Caco-2 (cell line): ENCODE data around the gene ARL5B. TPM values are rescaled to one million over a fixed set of nuclear protein-coding genes. Genes with fewer than 3 reads are reported as not detected.

Source experiments
- Bru-seq: library from RNA; stranded (reverse); fragments of 400-500 nt; gene quantifications from one replicate; lab custom pipeline; 2021; lab: Mats Ljungman, UMichigan
- BruChase-seq, 2 experiments: library from RNA; stranded (reverse); fragments of 400-500 nt; gene quantifications; one replicate each; lab custom pipeline; 2021; lab: Mats Ljungman, UMichigan
- BruUV-seq: library from RNA; stranded (reverse); fragments of 400-500 nt; replicated peaks from 2 replicates; lab custom pipeline; 2021; lab: Mats Ljungman, UMichigan
- CTCF ChIA-PET: fragments of 300-600 bp; sonication (Branson Sonifier 250); formaldehyde crosslinking; loops from one replicate; lab custom pipeline; 2022; ENCODE audit warnings: antibody characterized with exemption; lab: Charles Lee
- POLR2A ChIA-PET: fragments of 300-600 bp; sonication (Branson Sonifier 250); formaldehyde crosslinking; loops from one replicate; lab custom pipeline; 2022; ENCODE audit warnings: antibody characterized with exemption; lab: Charles Lee
- DNase-seq, 2 experiments: peaks; one replicate each; pipeline versions ENCODE4 v3.0.0 to v3.0.0-alpha.2; 2020 to 2022
- H3K27me3 ChIP-seq: replicated peaks from 2 replicates; pipeline ENCODE4 v1.6.0; 2011; ENCODE audit warnings: low read length; ENCODE audit not compliant: control insufficient read depth, insufficient read depth
- H3K36me3 ChIP-seq: 2 replicates; pipeline ENCODE4 v1.5.1; 2011; ENCODE audit warnings: low read length; ENCODE audit not compliant: control insufficient read depth, insufficient read depth
- H3K4me1 ChIP-seq: fragments of 250-450 bp; sonication (Bioruptor Pico); 2 replicates; pipeline ENCODE4 v1.5.1; 2020; ENCODE audit warnings: mild to moderate bottlenecking
- H3K4me3 ChIP-seq: 2 replicates; pipeline ENCODE4 v1.5.1; 2011; ENCODE audit warnings: low read depth, mild to moderate bottlenecking, control low read depth, low read length
- H3K9me3 ChIP-seq: fragments of 250-450 bp; sonication (Bioruptor Pico); 2 replicates; pipeline ENCODE4 v1.5.1; 2020; ENCODE audit warnings: mild to moderate bottlenecking, moderate library complexity
- H3K27ac Mint-ChIP-seq: one replicate; pipeline ENCODE4 v1.8.0; 2022; ENCODE audit warnings: mixed read lengths; ENCODE audit not compliant: unreplicated experiment
- H3K27me3 Mint-ChIP-seq: one replicate; pipeline ENCODE4 v1.8.0; 2022; ENCODE audit warnings: mixed read lengths; ENCODE audit not compliant: insufficient read depth, unreplicated experiment
- H3K36me3 Mint-ChIP-seq: one replicate; pipeline ENCODE4 v1.8.0; 2022; ENCODE audit warnings: mild to moderate bottlenecking, mixed read lengths; ENCODE audit not compliant: insufficient read depth, unreplicated experiment
- H3K4me1 Mint-ChIP-seq: one replicate; pipeline ENCODE4 v1.8.0; 2022; ENCODE audit warnings: low read depth, mixed read lengths; ENCODE audit not compliant: unreplicated experiment
- H3K4me3 Mint-ChIP-seq: one replicate; pipeline ENCODE4 v1.8.0; 2022; ENCODE audit warnings: mild to moderate bottlenecking, moderate library complexity, mixed read lengths; ENCODE audit not compliant: unreplicated experiment
- H3K9me3 Mint-ChIP-seq: one replicate; pipeline ENCODE4 v1.8.0; 2022; ENCODE audit warnings: mixed read lengths; ENCODE audit not compliant: unreplicated experiment
- CTCF ChIP-seq, 2 experiments: fragments of 200-600 bp in 1 of 2; IDR thresholded peaks; 1 replicate in 1 of 2; 2 replicates in 1 of 2; pipeline versions ENCODE4 v1.5.1 to v1.8.0; 2011 to 2022; ENCODE audit warnings: antibody characterized with exemption in 1 of 2, control low read depth in 1 of 2, inconsistent platforms in 1 of 2, low read depth in 1 of 2, low read length in 1 of 2, mild to moderate bottlenecking in 1 of 2, moderate library complexity in 1 of 2; ENCODE audit not compliant: insufficient read depth in 1 of 2, severe bottlenecking in 1 of 2, unreplicated experiment in 1 of 2
- intact Hi-C: fragments of 100-400 bp; cut with micrococcal nuclease; formaldehyde crosslinking; loops from one replicate; pipeline ENCODE4 v1.10.0; 2022; ENCODE audit not compliant: unreplicated experiment
- long read RNA-seq: library from polyadenylated mRNA; stranded (forward); transcript quantifications from one replicate; pipeline ENCODE4 v2.0.0, GENCODE V29; 2022
- total RNA-seq: library from RNA; stranded (reverse); gene quantifications from 2 replicates; pipeline ENCODE4 v1.2.3, GENCODE V29; 2022

ARL5B gene
- total RNA-seq (61.7 and 65.0 TPM in 2 replicates), Bru-seq, nascent RNA (percentile 98 among the genes with signal in this experiment), BruChase-seq, experiment 1, labeled RNA remaining after a 2-hour chase (percentile 100 among the genes with signal in this experiment), BruChase-seq, experiment 2, labeled RNA remaining after a 6-hour chase (percentile 99 among the genes with signal in this experiment)
- long read RNA-seq, full-length matches to known transcripts, result 62 of 72 reads
- long read RNA-seq, partial matches to known transcripts, result 0 of 72 reads
- long read RNA-seq, other reads (novel, unspliced or antisense), result 10 of 72 reads

GRCh38 chr10:18659125-18659818 is at the start of gene ARL5B:
TSS of gene ARL5B (plus strand) at chr10:18659431. CDS start at chr10:18659638, 207 bp downstream.
- Histone ChIP-seq H3K9me3 (no peaks in the 10 kb centered on the region), H3K27me3 (no peaks in the 10 kb centered on the region), H3K36me3 (no peaks in the 10 kb centered on the region; the same call in 1 of the 2 replicates), H3K4me3 (peak within 1 kb of the TSS; percentile 82), H3K4me1 (peaks cover 24% of the 10 kb centered on the region)
- peaks cover 42% of the 10 kb centered on the region for H3K36me3 Mint-ChIP-seq
- no peak for TF ChIP-seq CTCF (IDR thresholded peaks at IDR 0.05; ENCODE audit: insufficient read depth in 1 of 2, low read depth in 1 of 2, low read length in 1 of 2, severe bottlenecking in 1 of 2, unreplicated experiment in 1 of 2)
- no peaks in the 10 kb centered on the region for H3K9me3 Mint-ChIP-seq
- CTCF ChIA-PET, result interaction anchor here (0.6 kb wide), 2 partner anchors 287 to 868 kb away, joined by 4 to 5 read pairs; no protein-coding TSS in a partner anchor
- DNase-seq, result peak; percentile 97 to 99
- H3K27me3 Mint-ChIP-seq, result no peaks in the 10 kb centered on the region
- no TSS peak for BruUV-seq
- H3K27ac Mint-ChIP-seq, result peak within 1 kb of the TSS; percentile 98
- POLR2A ChIA-PET, result interaction anchor here (0.6 to 1.0 kb wide), 23 partner anchors 9 to 1006 kb away, joined by 3 to 13 read pairs (median 5); no protein-coding TSS in a partner anchor
- H3K4me1 Mint-ChIP-seq, result peaks cover 13% of the 10 kb centered on the region
- peak within 1 kb of the TSS; percentile 98 for H3K4me3 Mint-ChIP-seq
- intact Hi-C loops, result loop anchor here (1.0 kb wide), 5 partner anchors 8 to 49 kb away; partner anchors contain the start of gene NSUN6

GRCh38 chr10:18610517-18610916 is 48.7 kb upstream of the ARL5B start:
- Histone ChIP-seq H3K4me3 (no peak overlapping the region), H3K9me3 (no peaks in the 10 kb centered on the region), H3K36me3 (peaks cover 4% of the 10 kb centered on the region), H3K4me1 (peaks cover 51% of the 10 kb centered on the region), H3K27me3 (no peaks in the 10 kb centered on the region)
- Mint-ChIP-seq H3K36me3 (peaks cover 15% of the 10 kb centered on the region), H3K4me3 (peak overlapping the region; percentile 62), H3K27me3 (no peaks in the 10 kb centered on the region), H3K4me1 (peaks cover 53% of the 10 kb centered on the region), H3K27ac (peak overlapping the region; percentile 89), H3K9me3 (no peaks in the 10 kb centered on the region)
- peak; percentile 87 to 90 for DNase-seq
- CTCF ChIA-PET, result no interaction called here
- no peak for TF ChIP-seq CTCF (IDR thresholded peaks at IDR 0.05; ENCODE audit: insufficient read depth in 1 of 2, low read depth in 1 of 2, low read length in 1 of 2, severe bottlenecking in 1 of 2, unreplicated experiment in 1 of 2)
- POLR2A ChIA-PET, result interaction anchor here (0.6 kb wide), 1 partner anchor 48 kb away, joined by 8 read pairs; no protein-coding TSS in a partner anchor
- intact Hi-C loops, result loop anchor here (1.0 kb wide), 4 partner anchors 8 to 110 kb away; partner anchors contain the start of gene ARL5B
- no TSS peak for BruUV-seq

- Histone ChIP-seq H3K4me3 (no peak overlapping the region), H3K9me3 (no peaks in the 10 kb centered on the region), H3K36me3 (peaks cover 4% of the 10 kb centered on the region), H3K4me1 (peaks cover 53% of the 10 kb centered on the region), H3K27me3 (no peaks in the 10 kb centered on the region)
- Mint-ChIP-seq H3K36me3 (peaks cover 15% of the 10 kb centered on the region), H3K27me3 (no peaks in the 10 kb centered on the region), H3K4me1 (peaks cover 53% of the 10 kb centered on the region), H3K9me3 (no peaks in the 10 kb centered on the region), H3K4me3 (no peak overlapping the region), H3K27ac (peak overlapping the region; percentile 89)
- BruUV-seq, result TSS peak; percentile 88
- ChIA-PET CTCF (no interaction called here), POLR2A (interaction anchor here (0.5 kb wide), 1 partner anchor 959 kb away, joined by 3 read pairs; no protein-coding TSS in a partner anchor)
- intact Hi-C loops, result no loop called here
- no peak for DNase-seq
- no peak for TF ChIP-seq CTCF (IDR thresholded peaks at IDR 0.05; ENCODE audit: insufficient read depth in 1 of 2, low read depth in 1 of 2, low read length in 1 of 2, severe bottlenecking in 1 of 2, unreplicated experiment in 1 of 2)
Observed at GRCh38 chr10:18611168-18611567, 48.1 kb upstream of the ARL5B start.
